ENCODE results near the gene MYBBP1A.
A peak's percentile ranks its signal among the peaks of the same experiment; 100 is the strongest.

MYBBP1A gene

DNA sequence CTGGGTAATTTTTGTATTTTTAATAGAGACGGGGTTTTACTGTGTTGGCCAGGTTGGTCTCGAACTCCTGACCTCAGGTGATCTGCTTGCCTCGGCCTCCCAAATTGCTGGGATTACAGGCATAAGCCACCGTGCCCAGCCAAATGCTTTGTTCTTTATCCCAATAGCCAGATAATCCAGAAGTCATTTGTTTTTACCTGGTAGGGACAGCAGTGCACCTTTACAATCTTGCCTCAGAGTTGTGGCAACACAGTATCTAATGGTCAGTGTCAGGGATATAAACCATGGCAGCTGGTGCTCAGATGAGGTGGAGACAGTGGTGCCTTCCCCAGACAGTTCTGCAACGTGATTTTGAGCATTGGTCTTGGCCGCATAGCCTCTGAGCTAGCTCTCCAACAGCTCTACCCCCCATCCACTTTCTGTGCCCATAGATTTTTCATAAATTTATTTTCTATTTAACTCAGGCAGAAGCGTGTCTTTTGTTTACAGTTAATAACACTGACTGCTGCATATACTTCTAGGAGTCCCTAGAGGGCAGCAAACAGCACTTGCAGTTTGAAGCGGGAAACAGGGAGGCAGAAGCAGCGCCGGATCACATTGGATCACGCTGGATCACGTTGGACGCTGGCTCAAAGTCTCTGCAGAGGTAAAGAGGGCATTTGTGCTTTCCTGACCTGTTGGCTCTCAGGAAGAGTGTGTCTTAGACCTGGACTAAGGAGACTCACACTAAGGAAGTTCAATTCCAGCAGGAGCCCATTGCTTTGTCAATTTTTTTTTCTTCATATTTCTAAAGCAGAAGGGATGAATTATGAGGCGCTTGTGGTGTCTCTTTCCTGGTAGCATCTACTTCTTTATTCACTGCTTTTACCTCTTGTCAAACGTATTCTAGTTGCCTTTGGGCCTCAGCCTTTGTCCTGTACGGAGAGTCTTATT, 10.3 kb upstream of the MYBBP1A start:
- peak; percentile 34 for DNase-seq

DNA sequence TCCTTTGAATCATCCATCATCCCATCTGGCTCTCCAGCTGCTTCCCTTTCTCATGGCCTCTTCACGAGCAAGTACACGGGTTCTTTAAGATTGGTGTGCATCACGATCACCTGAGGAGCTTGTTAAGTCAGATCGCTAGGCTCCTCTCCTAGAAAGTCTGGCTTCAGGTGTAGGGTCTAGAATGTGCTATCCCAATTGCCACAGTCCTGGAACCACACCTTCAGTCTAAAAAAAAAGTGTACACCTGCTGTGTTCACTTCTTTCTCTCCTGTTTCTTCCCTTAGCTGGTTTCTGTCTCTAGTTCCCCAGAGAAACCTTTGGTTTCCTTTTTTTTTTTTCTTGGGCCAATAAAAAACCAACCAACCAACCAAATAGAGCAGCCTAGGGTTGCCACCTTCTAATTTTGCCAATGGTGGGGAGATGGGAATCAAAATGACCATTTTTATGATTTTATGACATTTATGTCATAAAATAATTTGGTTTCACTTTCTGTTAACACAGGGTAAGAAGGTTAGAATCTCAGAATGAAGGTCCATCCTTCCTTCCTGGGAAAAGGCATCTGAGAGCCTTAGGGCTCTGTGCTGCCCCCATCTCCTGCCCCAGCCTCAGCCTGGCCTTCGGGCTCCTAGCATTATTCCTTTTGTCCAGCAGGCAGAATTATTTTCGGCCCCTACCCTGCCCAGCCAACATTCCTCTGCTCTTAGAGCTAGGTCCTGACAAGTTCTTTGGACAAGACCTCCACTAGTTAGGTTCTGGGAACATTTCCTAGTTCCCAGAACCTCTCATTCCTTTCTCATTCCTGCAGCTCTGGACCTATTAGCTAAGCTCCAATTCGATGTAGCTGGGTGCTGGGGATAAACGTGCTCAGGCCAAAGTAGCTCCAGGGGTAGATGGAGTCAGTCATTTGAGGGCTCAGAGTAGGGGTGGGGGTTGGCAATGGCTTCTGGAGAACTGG, 7.1 kb upstream of the MYBBP1A start:
- no peak for DNase-seq

DNA sequence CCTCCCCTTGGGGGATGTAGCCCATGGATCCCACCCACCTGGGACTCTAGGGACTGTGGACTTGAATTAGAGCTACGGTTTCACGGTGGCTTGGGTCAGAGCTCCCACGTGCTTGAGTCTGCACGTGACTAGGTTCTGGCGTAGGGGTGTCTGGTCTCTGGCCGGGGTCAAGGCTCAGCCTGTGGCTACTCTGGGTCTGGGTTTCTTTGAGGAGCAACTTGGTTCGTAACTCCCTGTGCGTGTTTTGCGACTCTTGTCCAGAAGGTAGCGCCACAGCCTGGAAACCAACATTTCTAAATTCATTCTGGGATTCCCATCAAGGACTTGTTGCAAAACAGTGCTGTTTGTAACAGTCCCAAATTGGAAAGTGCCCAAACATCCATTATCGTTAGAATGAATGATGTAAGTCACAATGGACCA, 5.7 kb upstream of the MYBBP1A start:
- DNase-seq, result no peak

DNA sequence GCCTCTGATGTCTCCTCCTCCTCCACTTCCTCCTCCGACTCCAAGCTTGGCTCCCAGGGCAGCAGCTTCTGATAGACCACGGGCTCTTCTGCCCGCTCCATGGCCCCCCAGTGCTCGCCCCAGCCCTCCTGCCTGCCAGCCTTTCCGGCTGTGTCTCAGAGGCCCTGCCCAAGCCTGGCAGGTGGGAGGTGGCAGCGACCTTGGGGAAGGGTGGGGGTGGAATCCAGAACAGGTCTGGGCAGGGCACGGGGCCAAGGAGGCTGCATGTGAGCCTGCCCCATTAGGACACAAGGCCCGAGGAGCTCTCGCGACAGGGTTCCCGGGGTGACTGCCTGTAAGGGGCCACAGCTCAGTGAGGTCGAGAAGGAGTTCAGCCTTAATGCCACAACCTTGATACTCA, 5.2 kb upstream of the MYBBP1A start, which contains the start of gene GGT6:
Gene GGT6 (minus strand): TSS at position 157 of the 400 bp plus-strand sequence. CDS start 56 bp downstream, at position 101.
- no peak for DNase-seq

DNA sequence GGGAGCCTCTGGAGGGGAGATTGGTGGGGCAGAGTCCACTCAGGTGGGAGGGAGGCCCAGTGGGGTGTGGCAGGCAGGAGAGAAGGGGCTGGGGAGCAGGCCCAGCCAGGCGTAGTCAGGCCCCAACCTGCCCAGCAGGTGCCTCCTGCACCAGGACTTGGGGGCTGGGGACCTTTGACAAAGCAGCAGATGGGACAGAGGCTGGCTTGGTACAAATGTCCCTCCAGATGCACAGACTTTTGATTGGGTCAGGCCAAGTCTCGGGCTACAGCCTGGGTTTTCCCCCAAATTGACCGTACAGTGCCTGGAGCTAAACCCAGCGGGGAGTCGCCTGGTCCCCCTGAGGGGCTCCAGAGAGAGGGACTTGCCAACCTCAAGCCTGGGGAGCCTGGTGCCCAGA, 4.8 kb upstream of the MYBBP1A start:
- no peak for DNase-seq

DNA sequence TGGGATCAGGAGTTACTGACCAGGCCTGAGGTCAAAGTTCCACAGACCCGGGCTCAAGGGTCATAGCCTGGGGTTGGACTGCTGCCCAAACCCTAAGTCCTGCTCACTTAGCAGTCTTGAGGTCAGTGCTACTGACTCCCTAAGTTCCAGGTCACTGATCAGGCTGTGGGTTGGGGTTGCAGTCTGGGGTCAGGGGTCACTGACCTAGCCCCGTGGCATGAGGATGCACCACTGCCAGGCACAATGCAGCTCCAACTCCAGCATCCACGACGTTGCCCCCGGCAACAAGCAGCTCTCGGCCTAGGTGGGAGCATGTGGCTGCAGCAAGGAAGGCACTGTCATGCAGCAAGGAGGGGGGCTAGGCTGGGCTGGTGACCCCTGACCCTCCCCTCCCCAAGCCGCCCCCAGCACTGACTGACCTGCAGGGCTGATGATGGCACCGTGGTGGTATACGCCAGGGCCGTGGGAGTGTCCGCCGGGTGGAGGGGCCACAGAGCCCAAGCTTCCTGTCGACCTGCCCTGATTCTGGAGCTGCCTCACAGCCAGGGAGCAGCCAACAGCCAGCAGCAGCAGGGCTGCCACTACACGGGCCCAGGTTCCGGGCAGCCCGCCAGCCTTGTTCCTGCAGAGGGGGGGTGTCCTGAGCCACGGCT, 4.1 kb upstream of the MYBBP1A start:
- DNase-seq, result no peak

DNA sequence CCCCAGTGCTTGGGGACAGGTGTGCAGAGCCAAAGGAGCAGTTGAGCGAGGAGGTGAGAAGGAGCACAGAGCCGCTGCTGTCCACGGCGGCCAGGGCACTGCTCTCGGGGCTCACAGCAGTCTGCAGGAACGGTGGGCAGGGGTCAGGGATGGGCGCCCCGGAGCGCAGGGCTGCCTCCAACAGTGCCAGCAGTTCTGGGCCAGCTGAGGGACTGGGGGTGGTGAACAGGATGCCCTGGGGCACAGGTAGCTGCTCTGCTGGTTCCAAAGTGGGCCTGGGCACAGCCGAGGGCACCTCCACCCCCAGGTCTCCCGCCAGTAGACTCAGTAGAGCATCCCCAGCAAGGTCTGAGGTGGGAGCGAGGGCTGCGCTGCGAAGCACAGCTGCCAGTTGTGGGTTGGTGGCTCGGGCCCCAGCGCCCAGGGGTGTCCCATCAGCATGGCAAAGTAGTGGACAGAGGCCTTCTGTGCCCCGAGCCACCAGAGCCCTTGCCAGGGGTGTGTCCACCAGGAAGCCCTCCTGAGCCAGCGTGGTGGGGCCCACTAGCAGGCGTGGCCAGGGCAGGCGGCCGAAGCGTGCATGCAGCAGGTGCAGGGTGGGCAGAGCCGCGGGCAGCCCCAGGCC, 3.3 kb upstream of the MYBBP1A start:
- DNase-seq, result no peak

DNA sequence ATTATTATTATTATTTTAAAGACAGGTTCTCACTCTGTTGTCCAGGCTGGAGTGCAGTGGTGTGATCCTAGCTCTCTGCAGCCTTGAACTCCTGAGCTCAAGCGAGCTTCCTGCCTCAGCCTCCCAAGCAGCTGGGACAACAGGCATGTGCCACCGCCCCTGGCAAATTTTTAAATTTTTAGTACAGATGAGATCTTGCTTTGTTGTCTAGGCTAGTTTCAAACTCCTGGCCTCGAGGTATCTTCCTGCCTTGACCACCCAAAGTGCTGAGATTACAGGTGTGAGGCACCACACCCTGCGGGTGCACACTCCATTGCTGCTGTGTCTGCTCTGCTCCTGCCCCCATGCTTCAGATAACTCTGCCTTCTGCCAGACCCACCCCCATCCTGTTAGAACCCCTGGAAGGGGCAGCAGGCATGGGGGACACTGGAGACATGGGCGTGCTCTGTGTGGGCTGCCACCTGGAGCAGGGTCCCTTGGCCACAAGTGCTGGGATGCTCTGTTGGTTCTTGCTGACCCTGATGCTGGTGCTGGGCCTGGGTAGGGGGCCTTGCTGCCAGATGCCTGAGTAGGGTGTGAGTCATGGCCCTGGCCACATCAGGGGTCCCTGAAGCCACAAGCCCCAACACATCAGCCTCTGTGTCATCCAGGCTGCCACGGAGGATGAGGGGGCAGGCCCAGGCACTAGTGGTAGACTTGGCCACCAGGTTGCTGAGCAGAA, 2.6 kb upstream of the MYBBP1A start:
- no peak for DNase-seq

DNA sequence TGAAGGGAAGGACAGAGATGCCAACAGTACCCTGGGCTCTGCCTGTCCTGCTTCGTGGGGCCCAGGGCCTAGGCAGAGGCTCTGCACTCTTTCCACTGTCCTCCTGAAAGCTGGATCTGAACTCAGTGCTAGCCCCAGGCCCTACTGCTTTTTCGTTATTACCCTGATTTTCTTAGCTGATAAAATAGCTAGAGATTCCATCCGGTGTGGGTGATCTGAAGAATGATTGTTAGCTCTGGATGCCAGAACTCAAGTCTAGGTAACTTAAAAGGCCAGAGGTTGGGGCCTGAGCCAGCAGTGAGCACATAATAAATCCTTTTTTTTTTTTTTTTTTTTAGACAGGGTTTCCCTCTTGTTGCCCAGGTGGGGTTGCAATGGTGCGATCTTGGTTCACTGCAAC, 1.8 kb upstream of the MYBBP1A start:
- no peak for DNase-seq

DNA sequence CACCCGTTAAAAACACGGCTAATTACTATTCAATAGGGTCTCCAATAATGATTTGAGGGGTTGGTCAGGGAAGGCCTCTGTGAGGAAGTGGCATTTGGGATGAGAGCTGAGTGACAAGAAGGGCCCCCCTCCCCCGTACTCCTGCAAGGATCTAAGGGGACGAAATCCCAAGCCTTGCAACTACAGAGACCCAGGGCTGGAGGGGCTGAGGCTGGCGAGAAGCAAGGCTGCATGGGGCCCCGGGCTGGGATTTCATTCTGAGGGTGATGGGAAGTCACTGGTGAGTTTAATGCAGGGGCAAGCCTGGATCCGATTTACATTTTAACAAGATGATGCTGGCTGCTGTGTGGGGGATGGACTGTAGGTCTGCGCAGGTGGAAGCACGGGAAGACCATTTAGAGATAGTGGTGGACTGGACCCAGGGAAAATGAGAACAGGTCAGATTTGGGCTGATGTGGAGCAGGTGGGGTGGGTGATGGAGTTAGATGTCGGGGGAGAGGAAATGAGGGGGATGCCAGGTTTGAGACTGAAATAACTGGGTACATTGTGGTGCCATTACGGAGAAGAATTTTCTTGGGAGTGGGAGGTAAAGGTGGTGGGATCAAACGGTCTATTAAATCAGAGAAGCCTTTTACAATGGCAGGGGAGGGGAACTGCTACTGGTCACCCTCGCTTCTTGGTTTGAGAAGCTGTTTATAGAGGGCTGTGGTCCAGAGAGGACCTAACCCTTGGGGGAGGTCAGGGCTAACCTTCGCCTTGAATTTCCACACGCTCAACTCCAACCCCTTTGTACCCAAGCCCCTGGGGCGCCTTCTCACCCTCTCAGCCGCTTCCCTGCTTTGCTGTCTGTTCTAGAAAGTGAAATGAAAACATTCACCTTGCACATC, 932 bp upstream of the MYBBP1A start:
- no peak for DNase-seq

DNA sequence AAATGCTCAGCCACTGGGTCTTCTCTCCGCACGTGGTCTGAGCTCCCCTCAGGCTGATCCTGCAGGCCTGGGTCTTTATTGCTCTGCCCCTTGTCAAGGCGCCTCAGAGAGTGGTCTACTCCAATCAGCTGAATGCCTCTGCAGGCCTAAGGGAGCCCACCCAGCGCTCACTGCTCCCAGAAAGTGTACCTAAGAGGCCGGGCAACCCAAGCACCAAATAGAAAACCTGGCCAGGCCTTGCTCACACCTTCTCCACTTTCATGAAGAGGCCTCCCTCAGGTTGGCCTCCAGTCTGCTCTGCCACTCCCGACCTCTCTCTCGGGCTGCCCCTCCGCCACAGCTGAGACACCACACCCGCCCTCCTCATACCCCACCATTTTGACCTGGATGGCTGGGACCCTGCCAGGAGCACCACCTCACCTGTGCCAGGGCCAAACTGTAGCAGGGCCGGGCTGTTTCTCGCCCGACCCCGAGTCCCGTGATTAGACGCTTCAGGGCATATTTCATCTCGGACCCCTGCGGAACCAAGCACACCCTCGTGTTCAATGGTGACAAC, 665 bp downstream of the MYBBP1A start:
- no peak for DNase-seq

DNA sequence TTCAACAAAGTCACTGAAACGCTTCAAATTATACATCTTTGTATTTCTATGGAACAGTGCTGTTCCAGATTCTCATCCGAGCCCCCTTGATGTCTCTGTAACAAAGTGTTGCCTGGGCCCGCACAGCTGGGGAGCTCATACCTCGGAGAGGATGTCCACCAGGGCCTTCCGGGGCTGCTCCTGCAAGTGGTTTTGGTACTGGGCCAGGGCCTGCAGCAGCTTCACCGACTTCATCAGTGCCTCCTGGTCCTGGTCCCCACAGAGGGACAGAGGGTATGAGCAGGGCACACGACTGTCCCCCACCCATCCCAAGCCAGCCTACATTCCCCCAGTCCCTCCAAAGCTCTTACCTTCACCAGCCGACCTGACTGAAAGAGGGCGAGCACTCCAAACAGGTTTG, 1.5 kb downstream of the MYBBP1A start:
- DNase-seq, result no peak

DNA sequence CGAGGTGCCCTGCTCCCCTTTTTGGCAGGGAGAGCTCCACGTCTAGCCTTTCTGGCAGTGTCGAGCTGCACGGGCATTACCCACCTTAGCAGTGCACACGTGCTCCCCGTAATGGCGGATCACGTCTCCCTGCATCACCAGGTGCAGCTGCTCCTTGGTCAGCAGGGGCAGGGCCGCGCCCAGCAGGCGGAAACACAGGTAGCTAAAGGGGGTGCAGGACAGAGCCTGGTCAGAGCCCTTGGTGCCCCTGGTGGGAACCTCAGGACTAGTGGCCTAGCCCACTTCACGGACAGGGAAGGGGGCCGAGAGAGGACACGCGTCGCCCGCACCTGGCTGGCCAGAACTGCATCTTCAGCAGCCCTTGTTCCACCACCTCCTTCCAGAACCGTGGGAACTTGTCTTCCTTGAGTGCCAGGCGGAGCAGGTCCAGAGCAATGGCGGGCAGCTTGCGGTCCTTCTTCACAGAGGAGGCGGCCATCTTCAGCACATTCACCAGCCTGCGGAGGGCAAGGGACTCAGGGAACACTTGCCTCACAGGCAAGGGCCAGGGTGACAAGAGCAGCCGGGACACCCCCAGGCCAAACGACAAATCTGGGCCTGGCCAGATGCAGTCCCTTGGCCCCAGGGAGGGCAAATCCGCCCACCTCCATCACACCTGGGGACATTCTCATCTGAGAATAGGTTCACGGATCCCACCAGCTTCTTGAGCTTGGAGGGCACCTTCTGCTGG, 3.2 kb downstream of the MYBBP1A start:
- no peak for DNase-seq

DNA sequence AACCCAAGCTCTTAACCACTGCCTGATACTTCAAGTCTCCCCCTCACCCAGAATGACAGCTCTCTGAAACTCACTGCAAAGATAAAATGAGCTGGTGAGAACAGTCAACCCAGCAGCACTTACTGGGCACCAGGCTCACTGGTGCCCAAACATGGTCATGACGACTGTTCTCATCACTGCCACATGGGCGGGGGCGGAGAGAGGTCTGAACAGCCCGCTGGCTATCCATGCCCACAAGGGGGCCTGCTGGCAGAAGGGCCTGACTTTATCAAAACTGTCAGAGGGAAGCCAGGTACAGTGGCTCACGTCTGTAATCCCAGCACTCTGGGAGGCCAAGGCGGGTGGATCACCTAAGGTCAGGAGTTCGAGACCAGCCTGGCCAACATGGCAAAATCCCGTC, 4.0 kb downstream of the MYBBP1A start:
- no peak for DNase-seq

DNA sequence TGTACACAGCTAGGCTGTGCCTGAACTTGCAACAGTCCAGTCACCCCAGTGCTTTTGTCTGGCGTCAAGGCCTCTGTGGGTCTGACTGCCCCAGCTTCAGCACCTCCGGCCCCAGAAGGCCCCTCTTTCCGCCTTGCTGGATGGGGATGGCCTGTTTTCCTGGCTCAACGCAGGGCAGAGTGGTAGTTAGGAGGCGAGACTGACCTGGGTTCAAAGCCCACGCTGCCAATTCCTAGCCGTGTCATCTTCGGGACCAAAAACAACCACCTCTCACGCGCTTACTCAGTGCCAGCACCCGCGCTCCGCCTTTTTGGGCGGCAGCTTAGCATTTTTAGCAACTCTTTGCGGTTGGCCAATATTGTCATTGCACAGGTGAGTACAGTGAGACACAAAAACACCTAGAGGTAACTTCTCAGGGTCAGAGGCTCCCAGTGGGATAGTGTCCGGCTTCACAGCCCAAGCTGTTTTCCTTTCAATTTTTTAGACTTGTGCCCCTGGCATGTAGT, 4.6 kb downstream of the MYBBP1A start:
- no peak for DNase-seq

DNA sequence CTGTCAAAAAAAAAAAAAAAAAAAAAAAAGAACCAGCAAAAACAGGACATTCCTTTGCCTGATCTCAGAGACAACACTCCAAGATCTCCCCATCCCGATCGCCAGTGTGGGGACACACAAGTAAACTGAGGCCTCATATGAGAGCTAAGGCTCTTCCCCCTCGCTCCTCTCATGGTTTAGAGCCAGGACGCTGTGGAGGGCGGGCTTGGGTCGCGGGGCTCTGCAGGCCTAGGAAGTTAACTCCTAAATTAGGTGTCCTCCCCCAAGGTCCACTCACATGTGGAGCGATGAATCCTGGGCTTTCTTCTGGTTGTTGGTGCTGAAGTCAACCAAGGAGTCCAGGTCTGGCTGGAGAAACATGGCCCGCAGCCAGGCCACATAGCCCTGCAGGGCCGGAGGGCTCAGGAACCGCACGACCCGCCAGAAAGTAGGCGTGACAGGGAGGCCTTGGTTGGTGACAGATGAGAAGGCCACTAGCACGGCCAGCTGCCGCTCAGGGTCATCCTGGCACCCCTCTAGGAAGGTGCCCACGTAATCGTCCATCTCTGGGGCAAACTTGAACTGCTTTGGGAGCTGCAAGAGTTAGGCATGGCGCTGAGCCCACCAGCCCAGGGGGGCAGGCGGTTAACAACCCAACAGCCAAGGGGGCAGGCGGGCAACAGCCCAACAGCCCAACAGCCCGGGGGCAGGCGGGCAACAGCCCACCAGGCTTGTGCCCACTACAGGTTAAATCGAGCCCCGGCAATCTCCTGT, 5.2 kb downstream of the MYBBP1A start:
- DNase-seq, result no peak

DNA sequence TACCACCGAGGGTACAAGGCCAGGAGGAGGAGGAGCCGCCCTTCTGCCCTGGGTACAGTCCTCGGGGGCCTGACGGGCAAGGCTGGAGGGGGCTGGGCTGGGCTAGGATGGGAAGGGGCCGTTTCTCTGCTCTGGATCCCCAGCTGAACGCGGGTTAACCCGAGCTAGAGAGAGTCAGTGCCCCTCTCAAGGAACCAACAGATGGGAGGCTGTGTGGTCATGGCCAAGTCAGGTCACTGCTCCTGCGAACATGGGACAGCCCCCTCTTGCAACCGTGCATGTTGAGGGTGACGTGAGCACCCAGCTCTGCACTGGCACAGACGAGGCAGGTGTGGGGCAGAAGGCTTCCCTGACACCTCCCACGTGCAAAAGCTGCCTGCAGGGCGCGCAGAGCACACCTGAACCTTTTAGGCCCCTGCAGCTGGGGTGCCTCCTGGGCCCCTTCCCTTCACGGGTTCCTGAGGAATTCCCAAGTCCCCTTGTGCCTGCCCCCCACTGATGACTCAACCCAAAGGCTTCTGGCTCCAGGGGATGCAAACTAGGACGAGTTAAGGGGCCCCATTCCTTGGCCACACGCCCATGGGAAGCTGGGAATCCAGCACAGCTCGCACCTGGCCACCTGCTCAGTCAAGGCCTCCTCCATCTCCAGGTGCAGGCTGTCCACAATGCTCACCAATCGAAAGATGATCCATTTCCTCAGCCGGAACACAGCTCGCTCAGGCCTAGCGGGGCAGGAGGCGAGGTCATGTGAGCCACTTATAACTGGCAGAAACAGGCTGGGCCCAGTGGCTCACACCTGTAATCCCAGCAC, 6.3 kb downstream of the MYBBP1A start:
- DNase-seq, result no peak

DNA sequence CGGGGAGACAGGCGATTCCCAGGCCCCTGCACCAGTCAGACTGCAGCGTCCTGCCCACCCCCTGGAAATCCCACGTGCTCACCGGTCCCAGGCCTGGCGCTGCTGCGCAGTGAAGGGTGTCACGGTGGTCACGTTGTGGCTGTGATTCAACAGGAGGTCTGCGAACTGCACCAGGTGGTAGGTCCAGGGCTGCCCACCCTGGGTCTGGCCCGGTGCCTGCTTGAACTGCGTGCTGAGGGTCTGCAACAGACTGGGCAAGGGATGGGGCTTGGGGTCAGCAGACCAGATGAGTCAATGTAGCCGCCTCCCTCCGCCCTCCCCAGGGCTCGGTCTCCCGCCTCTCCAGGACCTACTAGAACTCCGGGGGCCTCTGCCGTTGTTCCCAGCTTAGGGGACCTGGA, 7.1 kb downstream of the MYBBP1A start:
- no peak for DNase-seq
